PFSK-1 (cell line): ENCODE data around the gene TGM2.

Experiments
- FOXP2 ChIP-seq: optimal IDR thresholded peaks from 2 replicates; pipeline ENCODE3; 2011; ENCODE audit warnings: borderline replicate concordance, control low read depth, inconsistent platforms; ENCODE audit not compliant: insufficient read depth; ENCODE audit errors: extremely low read length, extremely low read depth
- POLR2AphosphoS5 ChIP-seq: IDR thresholded peaks from 2 replicates; pipeline ENCODE4 v1.6.1; 2012; ENCODE audit warnings: low read depth, mild to moderate bottlenecking, control low read depth, low read length, moderate library complexity
- SIN3A ChIP-seq: IDR thresholded peaks from 2 replicates; pipeline ENCODE4 v1.6.1; 2012; ENCODE audit warnings: mild to moderate bottlenecking, low read length, moderate library complexity, borderline replicate concordance; ENCODE audit not compliant: insufficient read depth
- TAF1 ChIP-seq: IDR thresholded peaks from 2 replicates; pipeline ENCODE4 v1.6.1; 2012; ENCODE audit warnings: low read length, control low read depth, borderline replicate concordance; ENCODE audit not compliant: insufficient read depth
- TF ChIP-seq, protein P1 (sequence below), 2 experiments: IDR thresholded peaks; 2 replicates each; pipeline versions ENCODE4 v1.6.1 to v1.8.0; 2011 to 2012; ENCODE audit warnings: low read depth in 2 of 2, low read length in 2 of 2, control low read depth in 1 of 2, inconsistent platforms in 1 of 2, mild to moderate bottlenecking in 1 of 2, moderate library complexity in 1 of 2; ENCODE audit not compliant: insufficient read depth in 1 of 2

Gene TGM2

DNA sequence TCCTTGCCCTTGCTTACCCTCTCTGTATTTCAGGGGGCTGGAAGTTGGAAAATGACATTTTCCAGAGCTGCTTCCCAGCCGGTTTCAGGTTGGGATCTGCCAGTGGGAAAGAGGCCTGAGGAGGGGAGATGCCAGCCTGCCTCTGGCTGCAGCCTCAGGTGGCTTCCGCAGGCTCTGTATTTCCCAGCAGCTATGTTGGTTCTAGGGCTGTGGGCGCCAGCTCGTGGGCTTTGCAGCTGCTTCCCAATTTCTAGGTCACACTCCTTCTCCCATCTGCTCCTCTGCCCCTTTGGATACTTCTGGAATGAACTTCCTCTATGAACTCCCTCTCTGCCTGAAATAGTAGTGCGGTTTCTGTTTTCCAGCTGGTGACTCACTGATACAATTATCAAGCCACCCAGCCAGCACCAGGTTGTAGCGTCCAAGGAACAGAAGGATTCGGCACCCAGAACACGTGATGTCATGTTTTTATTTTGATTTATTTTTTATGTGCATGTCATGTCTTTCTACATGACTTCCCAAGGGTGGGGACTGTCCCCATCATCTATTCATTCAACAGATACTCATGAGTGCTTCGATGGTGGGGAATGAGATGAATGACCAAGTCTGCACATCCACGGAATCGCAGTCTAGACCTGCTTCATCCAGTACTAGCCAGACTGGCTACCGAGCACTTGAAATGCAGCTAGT lies 38.0 kb downstream of the TGM2 start:
- TF ChIP-seq FOXP2: no peak
- TF ChIP-seq, protein P1, sequence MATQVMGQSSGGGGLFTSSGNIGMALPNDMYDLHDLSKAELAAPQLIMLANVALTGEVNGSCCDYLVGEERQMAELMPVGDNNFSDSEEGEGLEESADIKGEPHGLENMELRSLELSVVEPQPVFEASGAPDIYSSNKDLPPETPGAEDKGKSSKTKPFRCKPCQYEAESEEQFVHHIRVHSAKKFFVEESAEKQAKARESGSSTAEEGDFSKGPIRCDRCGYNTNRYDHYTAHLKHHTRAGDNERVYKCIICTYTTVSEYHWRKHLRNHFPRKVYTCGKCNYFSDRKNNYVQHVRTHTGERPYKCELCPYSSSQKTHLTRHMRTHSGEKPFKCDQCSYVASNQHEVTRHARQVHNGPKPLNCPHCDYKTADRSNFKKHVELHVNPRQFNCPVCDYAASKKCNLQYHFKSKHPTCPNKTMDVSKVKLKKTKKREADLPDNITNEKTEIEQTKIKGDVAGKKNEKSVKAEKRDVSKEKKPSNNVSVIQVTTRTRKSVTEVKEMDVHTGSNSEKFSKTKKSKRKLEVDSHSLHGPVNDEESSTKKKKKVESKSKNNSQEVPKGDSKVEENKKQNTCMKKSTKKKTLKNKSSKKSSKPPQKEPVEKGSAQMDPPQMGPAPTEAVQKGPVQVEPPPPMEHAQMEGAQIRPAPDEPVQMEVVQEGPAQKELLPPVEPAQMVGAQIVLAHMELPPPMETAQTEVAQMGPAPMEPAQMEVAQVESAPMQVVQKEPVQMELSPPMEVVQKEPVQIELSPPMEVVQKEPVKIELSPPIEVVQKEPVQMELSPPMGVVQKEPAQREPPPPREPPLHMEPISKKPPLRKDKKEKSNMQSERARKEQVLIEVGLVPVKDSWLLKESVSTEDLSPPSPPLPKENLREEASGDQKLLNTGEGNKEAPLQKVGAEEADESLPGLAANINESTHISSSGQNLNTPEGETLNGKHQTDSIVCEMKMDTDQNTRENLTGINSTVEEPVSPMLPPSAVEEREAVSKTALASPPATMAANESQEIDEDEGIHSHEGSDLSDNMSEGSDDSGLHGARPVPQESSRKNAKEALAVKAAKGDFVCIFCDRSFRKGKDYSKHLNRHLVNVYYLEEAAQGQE (IDR thresholded peaks at IDR 0.05; ENCODE audit: insufficient read depth in 1 of 2, low read depth in 2 of 2, low read length in 2 of 2): peak in 1 of 2 experiments; percentile 66; a peak in 2 of 4 replicates
- TF ChIP-seq POLR2AphosphoS5: no peak; the same call in 1 of the 2 replicates
- peak; percentile 36; the same call in 1 of the 2 replicates for TF ChIP-seq TAF1
- TF ChIP-seq SIN3A: peak; percentile 62; the same call in 1 of the 2 replicates

DNA sequence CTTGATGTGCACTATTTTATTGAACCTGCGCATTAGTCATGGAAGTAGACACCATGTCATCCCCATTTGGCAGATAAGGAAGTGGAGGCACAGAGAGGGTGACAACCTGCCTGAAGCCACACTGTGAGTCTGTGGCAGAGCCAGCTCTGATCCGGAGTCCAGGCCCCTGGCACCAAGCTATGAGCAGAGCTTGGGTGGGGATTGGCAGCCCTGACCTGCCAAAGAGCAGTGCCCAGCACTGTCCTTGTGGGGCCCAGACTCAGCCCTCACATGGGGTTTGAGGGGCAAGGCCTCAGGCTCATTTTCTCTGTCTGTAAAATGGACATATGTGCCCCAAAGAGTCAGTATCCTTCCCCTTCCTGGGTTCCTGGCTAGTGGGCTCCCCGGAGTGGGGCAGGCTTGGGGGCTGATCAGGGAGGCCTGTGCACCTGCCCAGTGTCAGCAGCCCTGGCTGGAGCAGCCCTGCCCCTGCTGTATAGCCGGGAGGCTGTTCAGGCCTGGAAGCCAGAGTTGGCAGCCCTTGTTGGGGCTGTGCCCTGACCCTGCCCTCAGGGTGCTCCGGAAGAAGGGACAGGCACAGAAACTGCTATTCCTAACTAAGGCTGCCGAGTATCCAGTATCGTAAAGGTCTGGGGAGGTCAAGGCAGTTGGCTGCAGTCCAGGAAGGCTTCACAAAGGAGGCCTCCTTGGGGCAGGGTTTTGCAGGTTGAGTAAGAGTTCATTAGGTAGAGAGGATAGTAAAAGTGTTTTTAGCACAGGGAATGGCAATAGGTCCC lies 38.7 kb downstream of the TGM2 start:
- TF ChIP-seq TAF1 (no peak), POLR2AphosphoS5 (0 out of 2 replicates have a peak, but pooled peaks have one; percentile 42), SIN3A (no peak), FOXP2 (peak; percentile 47)
- TF ChIP-seq, protein P1 (IDR thresholded peaks at IDR 0.05; ENCODE audit: insufficient read depth in 1 of 2, low read depth in 2 of 2, low read length in 2 of 2): 0 out of 4 replicates have a peak, but pooled peaks of 1 of the 2 experiments have one; percentile 12

DNA sequence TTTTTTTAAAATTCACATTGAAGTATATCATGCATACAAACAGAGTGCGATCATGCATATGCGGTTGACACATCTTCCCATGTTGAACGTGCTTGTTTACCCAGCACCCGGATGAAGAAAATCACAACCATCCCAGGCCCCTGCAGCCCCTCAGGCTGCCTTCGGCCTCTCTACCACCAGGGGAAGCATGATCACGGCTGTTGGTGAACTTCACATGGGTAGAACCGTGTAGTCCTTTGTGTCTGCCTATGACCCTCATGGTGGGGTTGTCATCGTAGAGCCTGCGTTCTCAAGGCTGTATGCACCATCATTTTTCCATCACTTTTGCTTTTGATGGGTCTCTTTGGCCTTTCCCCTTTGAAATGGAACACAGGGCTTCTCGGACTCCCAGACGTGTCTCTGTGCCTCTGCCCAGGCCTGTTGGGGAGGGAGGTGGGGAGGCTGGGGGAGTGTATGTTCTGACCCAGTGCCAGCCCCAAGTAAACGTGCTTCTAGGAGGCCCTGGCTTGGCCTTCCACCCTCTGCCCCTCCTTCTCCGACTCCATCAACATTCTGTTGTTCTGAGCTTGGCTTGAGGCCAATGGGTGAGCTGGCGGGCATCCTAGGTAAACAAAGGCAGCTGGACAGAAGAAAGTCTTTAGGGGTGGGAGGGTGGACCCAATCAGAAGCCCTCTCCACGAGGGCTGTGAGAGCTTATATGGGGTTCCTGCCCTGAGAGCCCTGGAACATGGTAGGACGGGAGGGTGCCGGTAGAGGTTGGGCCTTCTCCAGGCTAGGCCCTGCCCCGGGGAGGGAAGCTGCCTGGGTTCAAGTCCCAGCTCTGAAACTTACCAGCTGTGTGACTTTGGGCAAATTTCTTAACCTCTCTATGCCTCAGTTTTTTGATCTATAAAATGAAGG lies 39.7 kb downstream of the TGM2 start:
- TF ChIP-seq POLR2AphosphoS5: peak; percentile 56; the same call in 1 of the 2 replicates
- TF ChIP-seq TAF1: no peak
- TF ChIP-seq, protein P1 (IDR thresholded peaks at IDR 0.05; ENCODE audit: insufficient read depth in 1 of 2, low read depth in 2 of 2, low read length in 2 of 2): peak in 1 of 2 experiments; percentile 69; a peak in 2 of 4 replicates
- TF ChIP-seq SIN3A: peak; percentile 77; the same call in 1 of the 2 replicates
- peak; percentile 72 for TF ChIP-seq FOXP2

DNA sequence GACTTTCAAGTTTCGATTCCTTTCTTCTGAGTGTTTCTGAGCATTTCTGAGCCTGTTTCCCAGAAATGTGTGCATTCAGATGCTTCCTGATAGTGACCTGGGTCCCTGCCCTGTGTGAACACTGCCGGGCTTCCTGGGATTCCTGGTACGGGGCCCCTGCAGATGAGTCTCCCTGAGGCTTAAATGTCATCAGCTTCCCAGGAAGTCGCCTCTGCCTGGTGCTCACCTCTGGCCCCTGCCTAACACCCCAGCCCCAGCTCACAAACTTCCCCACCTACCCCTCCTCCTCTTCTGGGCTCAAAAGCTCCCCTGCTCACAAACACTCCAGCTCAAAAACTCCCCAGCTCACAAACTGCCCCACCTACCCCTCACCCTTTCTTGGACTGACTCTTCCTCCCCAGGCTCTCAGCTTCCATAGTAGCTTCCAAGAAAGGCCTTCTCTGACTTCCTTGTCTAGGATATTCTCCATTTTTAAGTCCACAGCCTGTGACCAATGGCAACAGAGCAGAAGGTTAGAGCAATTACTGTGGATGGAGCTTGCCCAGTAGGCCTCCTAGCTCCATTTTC lies 42.0 kb downstream of the TGM2 start:
- TF ChIP-seq SIN3A (no peak), TAF1 (no peak), POLR2AphosphoS5 (no peak), FOXP2 (no peak)
- TF ChIP-seq, protein P1 (IDR thresholded peaks at IDR 0.05; ENCODE audit: insufficient read depth in 1 of 2, low read depth in 2 of 2, low read length in 2 of 2): 0 out of 4 replicates have a peak, but pooled peaks of 1 of the 2 experiments have one; percentile 7
